ENCODE data around the gene SIRT5.

The SIRT5 gene

DNA sequence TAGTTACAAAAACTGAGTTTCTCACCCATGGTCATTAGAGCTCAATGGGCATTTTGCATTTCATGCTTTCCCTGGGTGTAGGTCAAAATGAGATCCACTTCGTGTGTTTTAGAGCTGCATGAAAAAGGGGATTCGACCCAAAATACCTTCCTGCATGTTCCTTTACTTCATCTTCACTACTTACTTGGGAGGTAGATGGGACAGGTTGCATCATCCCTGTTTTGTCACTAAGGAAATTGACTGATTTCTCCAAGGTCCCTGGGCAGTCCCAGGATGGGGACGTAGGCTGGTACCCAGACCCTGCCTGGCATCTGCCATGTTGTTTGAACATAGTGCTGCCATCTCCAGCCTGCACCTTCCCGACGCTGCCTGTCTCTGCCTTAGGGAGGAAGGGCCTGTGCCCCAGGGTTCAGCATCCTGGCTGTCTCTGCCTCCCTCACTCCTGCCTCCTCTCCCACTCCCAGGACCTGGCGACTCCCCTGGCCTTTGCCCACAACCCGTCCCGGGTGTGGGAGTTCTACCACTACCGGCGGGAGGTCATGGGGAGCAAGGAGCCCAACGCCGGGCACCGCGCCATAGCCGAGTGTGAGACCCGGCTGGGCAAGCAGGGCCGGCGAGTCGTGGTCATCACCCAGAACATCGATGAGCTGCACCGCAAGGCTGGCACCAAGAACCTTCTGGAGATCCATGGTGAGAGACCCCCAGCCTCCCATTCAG, 17.0 kb downstream of the SIRT5 start:
- no peak overlapping the region for H3K27ac Mint-ChIP-seq
- no peaks in the 10 kb centered on the region for H3K4me1 Mint-ChIP-seq
- ATAC-seq: no peak
- peaks cover 21% of the 10 kb centered on the region for H3K36me3 Mint-ChIP-seq
- H3K4me3 Mint-ChIP-seq: no peak overlapping the region
- no peaks in the 10 kb centered on the region for H3K9me3 Mint-ChIP-seq
- no peaks in the 10 kb centered on the region for H3K27me3 Mint-ChIP-seq

DNA sequence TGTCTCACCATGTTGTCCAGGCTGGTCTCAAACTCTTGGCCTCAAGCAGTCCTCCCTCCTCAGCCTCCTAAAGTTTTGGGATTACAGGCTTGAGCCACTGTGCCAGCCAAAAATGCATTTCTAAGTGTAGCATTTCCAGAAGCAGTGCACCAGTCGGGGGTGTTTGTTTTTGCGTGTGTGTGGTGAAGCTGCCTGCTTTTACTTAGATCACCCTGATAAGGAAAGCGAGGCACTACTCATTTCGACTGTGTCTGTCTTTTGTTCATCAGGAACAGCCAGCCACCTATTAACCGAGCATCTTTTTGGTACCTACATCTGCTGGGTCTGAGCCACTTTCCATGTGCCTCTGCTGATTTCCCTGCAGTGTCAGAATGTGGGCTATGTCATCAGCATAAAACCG, 18.7 kb downstream of the SIRT5 start:
- Mint-ChIP-seq H3K4me1 (no peaks in the 10 kb centered on the region), H3K27me3 (no peaks in the 10 kb centered on the region), H3K27ac (no peak overlapping the region), H3K4me3 (no peak overlapping the region), H3K36me3 (peaks cover 27% of the 10 kb centered on the region), H3K9me3 (no peaks in the 10 kb centered on the region)
- no peak for ATAC-seq

DNA sequence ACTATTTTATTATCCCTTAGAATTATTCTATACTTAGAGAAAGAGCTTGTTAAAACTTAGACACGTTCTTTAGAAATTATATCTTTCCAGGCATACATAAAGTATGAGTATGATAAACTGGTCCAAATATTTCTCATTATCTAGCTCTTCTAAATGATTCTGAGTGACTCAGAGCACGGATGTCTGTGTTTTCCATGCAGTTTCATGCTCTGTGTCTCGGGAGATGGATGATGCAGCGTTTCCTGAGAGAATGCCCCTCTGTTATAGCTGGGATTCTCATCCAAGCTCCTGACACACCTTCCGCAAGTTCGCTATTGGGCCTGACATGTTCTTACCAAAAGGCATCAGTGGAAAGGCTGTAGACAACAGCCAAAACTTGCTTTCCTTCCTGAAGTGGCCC, 19.3 kb downstream of the SIRT5 start:
- Mint-ChIP-seq H3K4me3 (no peak overlapping the region), H3K9me3 (no peaks in the 10 kb centered on the region), H3K27ac (no peak overlapping the region), H3K36me3 (peaks cover 32% of the 10 kb centered on the region), H3K27me3 (no peaks in the 10 kb centered on the region), H3K4me1 (no peaks in the 10 kb centered on the region)
- no peak for ATAC-seq

DNA sequence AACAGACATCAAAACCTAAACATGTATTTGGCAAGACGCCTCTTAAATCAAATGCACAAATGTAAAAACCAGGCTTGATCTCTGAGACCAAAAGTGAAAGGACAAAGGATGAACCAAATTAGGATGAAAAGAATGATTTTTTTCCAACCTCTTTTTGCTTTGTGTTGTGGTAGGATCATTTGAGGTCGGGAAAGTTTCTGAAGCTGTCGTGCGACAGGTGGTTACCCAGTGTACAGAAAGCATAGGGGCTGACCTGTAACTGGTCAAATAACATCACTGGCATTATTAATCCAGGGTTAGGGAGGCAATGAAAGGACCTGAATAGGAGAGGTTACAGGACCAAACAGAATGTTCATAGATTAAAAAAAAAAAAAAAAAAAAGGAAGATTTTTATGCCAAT, 22.7 kb downstream of the SIRT5 start:
- Mint-ChIP-seq H3K4me1 (no peaks in the 10 kb centered on the region), H3K36me3 (peaks cover 50% of the 10 kb centered on the region), H3K27ac (no peak overlapping the region), H3K27me3 (no peaks in the 10 kb centered on the region), H3K9me3 (no peaks in the 10 kb centered on the region), H3K4me3 (no peak overlapping the region)
- no peak for ATAC-seq

DNA sequence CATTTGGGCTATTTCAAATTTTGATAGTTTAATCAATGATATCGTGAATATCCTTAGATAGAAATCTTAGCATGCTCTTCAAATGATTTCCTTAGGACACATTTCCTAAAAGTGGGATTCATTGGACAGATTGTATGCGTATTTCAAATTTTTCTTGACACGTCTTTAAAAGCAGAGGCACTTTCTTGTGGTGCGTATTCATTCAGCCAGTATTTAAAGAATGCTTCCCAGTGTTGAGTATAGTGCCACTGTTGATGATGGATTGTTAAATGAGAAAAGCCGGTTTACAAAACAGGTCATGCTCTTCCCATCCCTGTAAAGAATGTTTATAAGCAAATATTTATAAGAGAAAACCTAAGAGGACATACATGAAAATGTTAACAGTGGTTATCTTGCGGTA, 25.6 kb downstream of the SIRT5 start:
- Mint-ChIP-seq H3K4me1 (no peaks in the 10 kb centered on the region), H3K27ac (no peak overlapping the region), H3K4me3 (no peak overlapping the region), H3K27me3 (no peaks in the 10 kb centered on the region), H3K9me3 (no peaks in the 10 kb centered on the region), H3K36me3 (peaks cover 58% of the 10 kb centered on the region)
- ATAC-seq: no peak

DNA sequence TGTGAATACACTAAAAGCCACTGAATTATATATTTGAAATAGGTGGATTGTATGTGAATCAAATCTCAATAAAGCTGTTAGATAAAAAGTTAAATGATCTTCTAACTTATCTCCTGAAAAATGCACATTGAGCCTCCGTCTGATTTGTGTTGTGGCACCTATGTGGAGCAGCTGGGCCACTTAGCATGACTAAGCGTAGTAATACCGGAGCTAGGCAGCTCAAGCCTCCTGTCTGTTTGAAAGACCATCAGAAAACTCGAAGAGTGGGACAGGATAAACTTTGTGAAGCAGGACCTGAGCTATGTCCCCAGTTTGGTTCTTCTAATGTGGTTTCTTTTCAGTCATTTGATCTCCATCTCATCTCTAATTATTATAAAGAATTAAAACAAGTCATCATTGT, 29.7 kb downstream of the SIRT5 start:
- Mint-ChIP-seq H3K4me1 (no peaks in the 10 kb centered on the region), H3K4me3 (no peak overlapping the region), H3K36me3 (peaks cover 48% of the 10 kb centered on the region), H3K27ac (no peak overlapping the region), H3K9me3 (no peaks in the 10 kb centered on the region), H3K27me3 (no peaks in the 10 kb centered on the region)
- ATAC-seq: no peak

DNA sequence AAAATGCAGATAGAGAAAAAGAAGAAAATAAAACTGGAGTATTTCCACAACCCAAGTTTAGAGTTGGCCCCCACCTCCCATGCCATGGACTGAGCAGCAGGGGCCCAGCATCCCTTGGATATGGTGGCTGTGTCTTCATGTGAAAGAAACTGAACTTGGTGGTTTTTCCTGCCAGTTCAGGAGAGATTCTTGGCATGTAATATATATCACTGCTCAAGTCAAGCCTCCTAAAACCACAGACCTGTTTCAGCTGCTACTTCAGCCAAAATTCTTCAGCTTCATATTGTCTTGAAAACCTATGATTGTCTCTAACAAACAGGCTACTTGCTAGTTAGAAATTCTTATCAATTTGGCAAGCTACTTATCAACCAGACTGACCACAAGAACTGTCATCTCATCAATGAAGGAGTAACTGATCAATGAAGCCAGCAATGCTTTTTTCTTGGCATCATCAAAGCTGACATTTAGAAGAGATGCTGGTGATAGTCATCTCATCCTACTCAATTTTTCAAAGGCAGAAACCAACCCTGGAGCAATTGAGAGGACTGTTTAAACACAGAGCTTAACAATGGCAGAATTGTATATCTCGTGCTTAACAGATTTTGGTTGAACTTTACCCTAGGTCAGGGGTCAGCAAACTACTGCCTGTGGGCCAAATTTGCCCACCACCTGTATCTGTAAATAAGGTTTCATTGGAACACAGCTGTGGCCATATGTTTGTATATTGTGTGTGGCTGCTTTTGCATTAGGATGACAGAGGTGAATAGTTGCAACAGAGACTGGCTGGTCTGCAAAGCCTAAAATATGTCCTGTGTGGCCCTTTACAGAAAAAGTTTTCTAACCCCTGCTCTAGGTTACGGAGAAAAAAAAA, 30.4 kb downstream of the SIRT5 start:
- H3K4me1 Mint-ChIP-seq: no peaks in the 10 kb centered on the region
- ATAC-seq: no peak
- H3K27ac Mint-ChIP-seq: no peak overlapping the region
- H3K9me3 Mint-ChIP-seq: no peaks in the 10 kb centered on the region
- no peaks in the 10 kb centered on the region for H3K27me3 Mint-ChIP-seq
- peaks cover 46% of the 10 kb centered on the region for H3K36me3 Mint-ChIP-seq
- no peak overlapping the region for H3K4me3 Mint-ChIP-seq

DNA sequence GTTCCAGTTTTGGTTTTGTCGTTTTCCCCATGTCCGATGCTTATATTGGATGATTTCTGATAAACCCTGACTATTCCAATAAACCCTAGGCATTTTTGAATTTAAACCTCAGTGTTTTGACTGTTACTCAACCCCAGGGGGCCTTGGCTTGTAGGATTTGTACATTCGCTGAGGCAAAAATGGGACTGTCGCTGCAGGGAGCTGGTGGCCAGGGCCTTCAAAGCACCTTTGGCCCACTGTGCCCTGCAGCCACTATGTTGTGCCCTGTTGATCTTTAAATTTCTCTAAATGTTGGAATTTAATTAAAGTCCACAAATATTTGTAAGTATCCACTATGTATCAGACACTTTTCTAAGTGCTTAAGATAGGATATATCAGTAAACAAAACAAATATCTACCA, 31.2 kb downstream of the SIRT5 start:
- Mint-ChIP-seq H3K9me3 (no peaks in the 10 kb centered on the region), H3K4me1 (no peaks in the 10 kb centered on the region), H3K27ac (no peak overlapping the region), H3K27me3 (no peaks in the 10 kb centered on the region), H3K4me3 (no peak overlapping the region), H3K36me3 (peaks cover 42% of the 10 kb centered on the region)
- ATAC-seq: no peak

DNA sequence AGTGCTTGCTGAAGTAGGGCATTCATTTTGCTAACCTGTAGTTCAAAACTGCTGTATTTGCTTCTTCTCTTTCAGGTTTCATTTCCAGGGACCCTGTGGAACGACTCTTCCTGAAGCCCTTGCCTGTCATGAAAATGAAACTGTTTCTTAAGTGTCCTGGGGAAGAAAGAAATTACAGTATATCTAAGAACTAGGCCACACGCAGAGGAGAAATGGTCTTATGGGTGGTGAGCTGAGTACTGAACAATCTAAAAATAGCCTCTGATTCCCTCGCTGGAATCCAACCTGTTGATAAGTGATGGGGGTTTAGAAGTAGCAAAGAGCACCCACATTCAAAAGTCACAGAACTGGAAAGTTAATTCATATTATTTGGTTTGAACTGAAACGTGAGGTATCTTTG, 37.3 kb downstream of the SIRT5 start:
- ATAC-seq: no peak
- Mint-ChIP-seq H3K27ac (peak overlapping the region; percentile 53), H3K27me3 (no peaks in the 10 kb centered on the region), H3K9me3 (no peaks in the 10 kb centered on the region), H3K4me1 (peaks cover 44% of the 10 kb centered on the region), H3K4me3 (no peak overlapping the region), H3K36me3 (peaks cover 13% of the 10 kb centered on the region)

DNA sequence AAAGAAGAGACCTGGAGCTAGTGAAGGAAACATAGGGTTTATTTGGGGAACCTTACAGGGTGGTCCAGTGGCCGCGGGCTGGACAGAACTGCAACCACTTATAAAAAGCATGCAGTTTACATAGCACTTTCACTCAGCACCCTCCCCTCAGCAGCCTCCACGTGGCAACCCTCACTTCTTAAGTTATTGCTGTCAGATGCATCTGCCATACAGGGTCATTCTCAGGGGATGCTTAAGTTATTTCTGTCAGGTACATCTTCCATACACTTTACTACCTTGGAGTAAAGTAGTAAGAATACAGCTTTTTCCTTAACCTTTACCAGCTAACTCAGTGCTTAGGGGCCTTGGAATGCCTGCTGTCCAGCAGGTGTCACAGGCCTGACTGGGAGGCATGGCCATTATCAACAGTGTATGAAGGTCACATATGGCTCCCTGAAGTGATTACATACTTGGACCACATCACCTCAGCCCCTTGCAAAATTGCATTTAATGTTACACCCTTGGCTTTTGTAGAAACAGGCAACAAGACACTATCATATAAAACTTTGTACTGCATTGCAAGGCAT, 38.7 kb downstream of the SIRT5 start:
- H3K4me3 Mint-ChIP-seq: no peak overlapping the region
- no peaks in the 10 kb centered on the region for H3K9me3 Mint-ChIP-seq
- H3K4me1 Mint-ChIP-seq: peaks cover 54% of the 10 kb centered on the region
- no peaks in the 10 kb centered on the region for H3K27me3 Mint-ChIP-seq
- ATAC-seq: no peak
- H3K36me3 Mint-ChIP-seq: peaks cover 20% of the 10 kb centered on the region
- peak overlapping the region; percentile 53 for H3K27ac Mint-ChIP-seq

DNA sequence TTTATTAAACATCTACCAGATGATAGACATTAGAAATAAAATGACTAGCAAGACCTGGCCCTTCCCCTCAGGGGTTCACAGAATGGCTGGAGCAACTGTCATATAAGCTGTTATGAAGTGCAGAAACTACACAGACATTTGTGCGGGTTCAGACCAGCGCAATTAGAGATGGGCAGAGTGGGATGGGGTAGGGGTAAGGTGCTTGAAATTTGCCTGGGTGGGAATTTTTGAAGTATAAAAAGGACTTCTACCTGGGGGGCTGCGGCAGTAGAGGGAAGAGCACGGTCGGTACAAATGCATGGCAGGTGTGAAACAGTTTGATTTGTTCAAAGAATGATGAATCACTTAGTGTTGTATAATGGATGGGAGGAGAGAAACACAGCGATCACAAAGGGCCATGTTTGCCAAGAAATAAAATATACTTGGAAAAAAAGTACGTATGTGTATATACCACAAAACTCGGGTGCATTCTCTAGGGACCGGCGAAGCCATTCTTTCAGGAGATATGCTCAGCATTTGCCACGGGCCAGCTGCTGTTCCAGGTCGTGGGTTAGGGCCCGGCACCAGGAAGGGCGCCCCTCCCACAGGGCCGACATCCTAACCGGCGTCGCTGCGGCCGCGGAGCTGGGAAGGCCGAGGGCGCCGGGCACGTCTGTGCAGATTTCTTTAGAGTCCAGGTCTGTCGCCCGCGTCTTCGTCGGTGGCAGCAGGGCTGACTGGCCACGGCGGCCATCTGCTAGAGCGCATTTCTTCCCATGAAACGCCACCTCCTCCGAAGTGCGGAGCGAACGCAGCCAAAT, 39.9 kb downstream of the SIRT5 start:
- ATAC-seq: peak; percentile 48
- Mint-ChIP-seq H3K4me3 (peak overlapping the region; percentile 98), H3K27me3 (no peaks in the 10 kb centered on the region), H3K27ac (peak overlapping the region; percentile 99), H3K9me3 (no peaks in the 10 kb centered on the region), H3K36me3 (peaks cover 26% of the 10 kb centered on the region), H3K4me1 (peaks cover 54% of the 10 kb centered on the region)

DNA sequence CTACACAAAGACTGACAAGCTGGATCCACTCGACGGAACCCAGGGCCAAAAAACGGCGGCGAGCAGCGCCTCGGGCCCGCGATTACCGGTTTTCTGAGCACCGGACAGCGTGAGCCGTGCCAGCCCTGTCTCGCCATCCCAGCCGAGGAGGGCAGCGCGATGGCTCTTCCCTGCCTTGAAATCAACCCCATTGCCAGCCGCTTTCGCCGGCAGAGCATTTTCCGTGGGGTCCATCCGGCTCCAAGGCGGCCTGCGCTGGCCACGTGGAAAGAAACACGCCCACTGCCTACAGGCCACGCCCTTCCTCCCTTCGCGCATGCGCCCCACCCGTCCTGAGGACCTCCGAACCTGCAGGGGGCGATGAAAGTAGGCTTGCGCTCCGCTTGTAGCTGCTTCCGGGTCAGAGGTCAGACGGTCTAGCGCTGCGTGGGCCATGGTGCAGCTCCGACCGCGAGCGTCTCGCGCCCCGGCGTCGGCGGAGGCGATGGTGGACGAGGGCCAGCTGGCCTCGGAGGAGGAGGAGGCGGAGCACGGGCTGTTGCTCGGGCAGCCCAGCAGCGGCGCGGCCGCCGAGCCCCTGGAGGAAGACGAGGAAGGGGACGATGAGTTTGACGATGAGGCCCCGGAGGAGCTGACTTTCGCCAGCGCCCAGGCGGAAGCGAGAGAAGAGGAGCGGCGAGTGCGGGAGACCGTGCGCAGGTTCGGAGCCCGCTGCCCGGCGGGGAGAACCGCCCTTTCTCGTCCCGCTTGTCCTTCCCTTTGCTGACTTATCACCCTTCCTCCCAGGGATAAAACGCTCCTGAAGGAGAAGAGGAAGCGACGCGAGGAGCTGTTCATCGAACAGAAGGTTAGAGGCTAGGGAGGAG, 40.8 kb downstream of the SIRT5 start, which contains the start of gene NOL7:
Gene NOL7 (plus strand): TSS at position 410 of the 866 bp plus-strand sequence. CDS start 24 bp downstream, at position 434.
- H3K4me3 Mint-ChIP-seq: peak within 1 kb of the TSS; percentile 98
- peaks cover 54% of the 10 kb centered on the region for H3K4me1 Mint-ChIP-seq
- H3K27me3 Mint-ChIP-seq: no peaks in the 10 kb centered on the region
- peak within 1 kb of the TSS; percentile 99 for H3K27ac Mint-ChIP-seq
- H3K9me3 Mint-ChIP-seq: no peaks in the 10 kb centered on the region
- peaks cover 26% of the 10 kb centered on the region for H3K36me3 Mint-ChIP-seq
- peak; percentile 98 for ATAC-seq

DNA sequence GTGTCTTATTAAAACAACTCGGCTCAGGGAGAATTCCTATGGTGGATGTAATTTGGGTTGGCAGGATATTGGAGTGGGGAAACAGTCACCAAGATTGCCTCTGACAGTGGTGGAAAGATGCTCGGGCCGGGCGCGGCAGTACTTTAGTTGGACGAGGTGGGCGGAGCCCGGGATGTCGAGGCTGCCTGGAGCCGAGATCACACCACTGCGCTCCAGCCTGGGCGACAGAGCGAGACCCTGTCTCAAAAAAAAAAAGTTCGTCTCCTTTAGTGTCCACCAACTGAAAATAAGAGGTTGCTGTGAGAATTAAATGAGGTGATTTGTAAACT, 41.4 kb downstream of the SIRT5 start:
- Mint-ChIP-seq H3K36me3 (peaks cover 26% of the 10 kb centered on the region), H3K27me3 (no peaks in the 10 kb centered on the region), H3K4me3 (peak overlapping the region; percentile 98), H3K27ac (peak overlapping the region; percentile 99), H3K4me1 (peaks cover 54% of the 10 kb centered on the region), H3K9me3 (no peaks in the 10 kb centered on the region)
- peak; percentile 46 for ATAC-seq

DNA sequence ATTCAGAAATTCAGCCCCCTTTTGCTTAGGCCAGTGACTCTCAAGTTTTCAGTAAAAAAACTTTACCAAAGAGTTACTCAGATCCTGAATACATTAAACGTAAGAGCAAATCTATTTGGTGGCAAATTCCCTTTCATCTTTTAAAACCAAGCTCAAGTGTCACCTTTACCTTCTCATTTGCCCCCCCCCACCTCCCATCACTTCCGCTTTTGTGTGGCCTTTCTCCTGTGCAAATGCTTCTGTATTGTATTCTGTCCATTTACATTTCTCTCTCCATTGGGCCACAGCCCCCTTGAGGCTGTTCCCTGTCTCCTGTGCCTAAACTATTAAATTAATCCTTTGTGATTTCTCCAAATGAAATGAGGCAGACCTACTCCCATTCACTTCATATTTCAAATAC, 42.7 kb downstream of the SIRT5 start:
- Mint-ChIP-seq H3K4me3 (peak overlapping the region; percentile 98), H3K4me1 (peaks cover 47% of the 10 kb centered on the region), H3K36me3 (peaks cover 26% of the 10 kb centered on the region), H3K27ac (peak overlapping the region; percentile 99), H3K27me3 (no peaks in the 10 kb centered on the region), H3K9me3 (no peaks in the 10 kb centered on the region)
- ATAC-seq: no peak
